ENCODE measurements around the gene TULP4. TPM values are rescaled to one million over a fixed set of nuclear protein-coding genes. Genes with fewer than 3 reads are reported as not detected.

Gene TULP4
- total RNA-seq, 1 experiment from 2014 or later: 52.8 TPM

DNA sequence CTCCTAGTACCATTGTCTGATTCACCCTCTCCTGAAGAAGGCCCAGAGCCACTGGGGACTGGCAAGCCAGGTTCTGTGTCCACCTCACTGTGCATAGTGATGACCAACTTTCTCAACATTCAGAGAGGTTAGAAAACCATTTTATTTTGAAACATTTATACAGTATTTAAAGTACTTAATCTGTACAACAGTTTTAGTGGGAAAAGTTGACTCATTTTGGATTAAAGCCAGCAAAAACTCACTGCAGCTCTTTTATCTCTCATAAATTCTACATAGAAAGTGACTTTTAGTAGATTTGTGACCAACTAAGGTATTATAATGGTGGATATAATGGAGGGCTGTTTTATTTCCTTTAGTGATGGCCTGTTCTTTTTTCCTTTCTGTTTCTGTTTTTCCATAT, 9.7 kb downstream of the TULP4 start (continued):
- TF ChIP-seq, protein P1, sequence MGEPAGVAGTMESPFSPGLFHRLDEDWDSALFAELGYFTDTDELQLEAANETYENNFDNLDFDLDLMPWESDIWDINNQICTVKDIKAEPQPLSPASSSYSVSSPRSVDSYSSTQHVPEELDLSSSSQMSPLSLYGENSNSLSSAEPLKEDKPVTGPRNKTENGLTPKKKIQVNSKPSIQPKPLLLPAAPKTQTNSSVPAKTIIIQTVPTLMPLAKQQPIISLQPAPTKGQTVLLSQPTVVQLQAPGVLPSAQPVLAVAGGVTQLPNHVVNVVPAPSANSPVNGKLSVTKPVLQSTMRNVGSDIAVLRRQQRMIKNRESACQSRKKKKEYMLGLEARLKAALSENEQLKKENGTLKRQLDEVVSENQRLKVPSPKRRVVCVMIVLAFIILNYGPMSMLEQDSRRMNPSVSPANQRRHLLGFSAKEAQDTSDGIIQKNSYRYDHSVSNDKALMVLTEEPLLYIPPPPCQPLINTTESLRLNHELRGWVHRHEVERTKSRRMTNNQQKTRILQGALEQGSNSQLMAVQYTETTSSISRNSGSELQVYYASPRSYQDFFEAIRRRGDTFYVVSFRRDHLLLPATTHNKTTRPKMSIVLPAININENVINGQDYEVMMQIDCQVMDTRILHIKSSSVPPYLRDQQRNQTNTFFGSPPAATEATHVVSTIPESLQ (CRISPR knock-in tag; IDR thresholded peaks at IDR 0.05): no peak
- TF ChIP-seq MXD4 (CRISPR knock-in tag; IDR thresholded peaks at IDR 0.05; ENCODE audit: borderline replicate concordance) (no peak), ZNF423 (CRISPR knock-in tag; IDR thresholded peaks at IDR 0.05) (no peak), ZNF317 (CRISPR knock-in tag; IDR thresholded peaks at IDR 0.05; ENCODE audit: borderline replicate concordance, low read depth) (no peak), KAT7 (CRISPR knock-in tag; IDR thresholded peaks at IDR 0.05; ENCODE audit: borderline replicate concordance) (no peak), TEAD1 (CRISPR knock-in tag; IDR thresholded peaks at IDR 0.05) (no peak), ZNF121 (CRISPR knock-in tag; IDR thresholded peaks at IDR 0.05) (no peak), ZNF232 (CRISPR knock-in tag; IDR thresholded peaks at IDR 0.05) (no peak)
- TF ChIP-seq, protein P2, sequence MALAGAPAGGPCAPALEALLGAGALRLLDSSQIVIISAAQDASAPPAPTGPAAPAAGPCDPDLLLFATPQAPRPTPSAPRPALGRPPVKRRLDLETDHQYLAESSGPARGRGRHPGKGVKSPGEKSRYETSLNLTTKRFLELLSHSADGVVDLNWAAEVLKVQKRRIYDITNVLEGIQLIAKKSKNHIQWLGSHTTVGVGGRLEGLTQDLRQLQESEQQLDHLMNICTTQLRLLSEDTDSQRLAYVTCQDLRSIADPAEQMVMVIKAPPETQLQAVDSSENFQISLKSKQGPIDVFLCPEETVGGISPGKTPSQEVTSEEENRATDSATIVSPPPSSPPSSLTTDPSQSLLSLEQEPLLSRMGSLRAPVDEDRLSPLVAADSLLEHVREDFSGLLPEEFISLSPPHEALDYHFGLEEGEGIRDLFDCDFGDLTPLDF (CRISPR knock-in tag; IDR thresholded peaks at IDR 0.05): no peak

DNA sequence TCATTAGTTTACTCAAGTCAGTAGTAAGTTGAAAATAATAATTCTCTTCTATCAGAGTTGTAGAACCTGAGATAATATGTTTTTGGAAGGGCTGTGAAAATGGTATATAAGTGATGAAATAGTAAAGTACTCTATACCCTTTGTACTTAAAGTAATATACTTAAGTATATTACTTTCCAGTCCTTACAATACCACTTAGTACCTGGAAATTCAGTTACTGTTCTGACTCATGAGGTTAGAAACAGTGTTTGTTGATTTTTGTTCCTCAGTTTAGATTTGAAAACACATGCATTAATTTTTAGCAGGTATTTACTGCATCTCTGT, 10.1 kb downstream of the TULP4 start:
- peaks cover 12% of the 10 kb centered on the region for H3K36me3 Mint-ChIP-seq
- ATAC-seq: no peak
- CTCF ChIA-PET: no interaction called here
- no peak for DNase-seq (ENCODE audit: low spot score)
- peaks cover 7% of the 10 kb centered on the region for H3K9me3 Mint-ChIP-seq
- POLR2A ChIA-PET: no interaction called here
- H3K4me3 Mint-ChIP-seq: no peak overlapping the region
- H3K4me1 Mint-ChIP-seq: peaks cover 42% of the 10 kb centered on the region
- no peaks in the 10 kb centered on the region for H3K27me3 Mint-ChIP-seq (ENCODE audit: low read depth)
- no peak overlapping the region for H3K27ac Mint-ChIP-seq
- TF ChIP-seq ZBTB21 (CRISPR knock-in tag; IDR thresholded peaks at IDR 0.05; ENCODE audit: borderline replicate concordance) (no peak), RORB (CRISPR knock-in tag; IDR thresholded peaks at IDR 0.05) (no peak), ESRRA (CRISPR knock-in tag; IDR thresholded peaks at IDR 0.05; ENCODE audit: borderline replicate concordance) (no peak), ELF4 (CRISPR knock-in tag; IDR thresholded peaks at IDR 0.05; ENCODE audit: low read depth) (no peak), FOXP1 (CRISPR knock-in tag; IDR thresholded peaks at IDR 0.05; ENCODE audit: borderline replicate concordance) (no peak), NFATC4 (CRISPR knock-in tag; IDR thresholded peaks at IDR 0.05) (no peak)
- TF ChIP-seq, protein P3, sequence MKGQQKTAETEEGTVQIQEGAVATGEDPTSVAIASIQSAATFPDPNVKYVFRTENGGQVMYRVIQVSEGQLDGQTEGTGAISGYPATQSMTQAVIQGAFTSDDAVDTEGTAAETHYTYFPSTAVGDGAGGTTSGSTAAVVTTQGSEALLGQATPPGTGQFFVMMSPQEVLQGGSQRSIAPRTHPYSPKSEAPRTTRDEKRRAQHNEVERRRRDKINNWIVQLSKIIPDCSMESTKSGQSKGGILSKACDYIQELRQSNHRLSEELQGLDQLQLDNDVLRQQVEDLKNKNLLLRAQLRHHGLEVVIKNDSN (CRISPR knock-in tag; IDR thresholded peaks at IDR 0.05): no peak
- TF ChIP-seq, protein P4, sequence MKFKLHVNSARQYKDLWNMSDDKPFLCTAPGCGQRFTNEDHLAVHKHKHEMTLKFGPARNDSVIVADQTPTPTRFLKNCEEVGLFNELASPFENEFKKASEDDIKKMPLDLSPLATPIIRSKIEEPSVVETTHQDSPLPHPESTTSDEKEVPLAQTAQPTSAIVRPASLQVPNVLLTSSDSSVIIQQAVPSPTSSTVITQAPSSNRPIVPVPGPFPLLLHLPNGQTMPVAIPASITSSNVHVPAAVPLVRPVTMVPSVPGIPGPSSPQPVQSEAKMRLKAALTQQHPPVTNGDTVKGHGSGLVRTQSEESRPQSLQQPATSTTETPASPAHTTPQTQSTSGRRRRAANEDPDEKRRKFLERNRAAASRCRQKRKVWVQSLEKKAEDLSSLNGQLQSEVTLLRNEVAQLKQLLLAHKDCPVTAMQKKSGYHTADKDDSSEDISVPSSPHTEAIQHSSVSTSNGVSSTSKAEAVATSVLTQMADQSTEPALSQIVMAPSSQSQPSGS (CRISPR knock-in tag; IDR thresholded peaks at IDR 0.05; ENCODE audit: borderline replicate concordance, low read depth): no peak
- TF ChIP-seq, protein P5, sequence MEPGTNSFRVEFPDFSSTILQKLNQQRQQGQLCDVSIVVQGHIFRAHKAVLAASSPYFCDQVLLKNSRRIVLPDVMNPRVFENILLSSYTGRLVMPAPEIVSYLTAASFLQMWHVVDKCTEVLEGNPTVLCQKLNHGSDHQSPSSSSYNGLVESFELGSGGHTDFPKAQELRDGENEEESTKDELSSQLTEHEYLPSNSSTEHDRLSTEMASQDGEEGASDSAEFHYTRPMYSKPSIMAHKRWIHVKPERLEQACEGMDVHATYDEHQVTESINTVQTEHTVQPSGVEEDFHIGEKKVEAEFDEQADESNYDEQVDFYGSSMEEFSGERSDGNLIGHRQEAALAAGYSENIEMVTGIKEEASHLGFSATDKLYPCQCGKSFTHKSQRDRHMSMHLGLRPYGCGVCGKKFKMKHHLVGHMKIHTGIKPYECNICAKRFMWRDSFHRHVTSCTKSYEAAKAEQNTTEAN (CRISPR knock-in tag; IDR thresholded peaks at IDR 0.05): no peak
- TF ChIP-seq, protein P1 (CRISPR knock-in tag; IDR thresholded peaks at IDR 0.05): no peak
- TF ChIP-seq, protein P6, sequence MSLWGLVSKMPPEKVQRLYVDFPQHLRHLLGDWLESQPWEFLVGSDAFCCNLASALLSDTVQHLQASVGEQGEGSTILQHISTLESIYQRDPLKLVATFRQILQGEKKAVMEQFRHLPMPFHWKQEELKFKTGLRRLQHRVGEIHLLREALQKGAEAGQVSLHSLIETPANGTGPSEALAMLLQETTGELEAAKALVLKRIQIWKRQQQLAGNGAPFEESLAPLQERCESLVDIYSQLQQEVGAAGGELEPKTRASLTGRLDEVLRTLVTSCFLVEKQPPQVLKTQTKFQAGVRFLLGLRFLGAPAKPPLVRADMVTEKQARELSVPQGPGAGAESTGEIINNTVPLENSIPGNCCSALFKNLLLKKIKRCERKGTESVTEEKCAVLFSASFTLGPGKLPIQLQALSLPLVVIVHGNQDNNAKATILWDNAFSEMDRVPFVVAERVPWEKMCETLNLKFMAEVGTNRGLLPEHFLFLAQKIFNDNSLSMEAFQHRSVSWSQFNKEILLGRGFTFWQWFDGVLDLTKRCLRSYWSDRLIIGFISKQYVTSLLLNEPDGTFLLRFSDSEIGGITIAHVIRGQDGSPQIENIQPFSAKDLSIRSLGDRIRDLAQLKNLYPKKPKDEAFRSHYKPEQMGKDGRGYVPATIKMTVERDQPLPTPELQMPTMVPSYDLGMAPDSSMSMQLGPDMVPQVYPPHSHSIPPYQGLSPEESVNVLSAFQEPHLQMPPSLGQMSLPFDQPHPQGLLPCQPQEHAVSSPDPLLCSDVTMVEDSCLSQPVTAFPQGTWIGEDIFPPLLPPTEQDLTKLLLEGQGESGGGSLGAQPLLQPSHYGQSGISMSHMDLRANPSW (CRISPR knock-in tag; conservative IDR thresholded peaks at IDR 0.05; ENCODE audit: low read depth): no peak
- TF ChIP-seq, protein P7, sequence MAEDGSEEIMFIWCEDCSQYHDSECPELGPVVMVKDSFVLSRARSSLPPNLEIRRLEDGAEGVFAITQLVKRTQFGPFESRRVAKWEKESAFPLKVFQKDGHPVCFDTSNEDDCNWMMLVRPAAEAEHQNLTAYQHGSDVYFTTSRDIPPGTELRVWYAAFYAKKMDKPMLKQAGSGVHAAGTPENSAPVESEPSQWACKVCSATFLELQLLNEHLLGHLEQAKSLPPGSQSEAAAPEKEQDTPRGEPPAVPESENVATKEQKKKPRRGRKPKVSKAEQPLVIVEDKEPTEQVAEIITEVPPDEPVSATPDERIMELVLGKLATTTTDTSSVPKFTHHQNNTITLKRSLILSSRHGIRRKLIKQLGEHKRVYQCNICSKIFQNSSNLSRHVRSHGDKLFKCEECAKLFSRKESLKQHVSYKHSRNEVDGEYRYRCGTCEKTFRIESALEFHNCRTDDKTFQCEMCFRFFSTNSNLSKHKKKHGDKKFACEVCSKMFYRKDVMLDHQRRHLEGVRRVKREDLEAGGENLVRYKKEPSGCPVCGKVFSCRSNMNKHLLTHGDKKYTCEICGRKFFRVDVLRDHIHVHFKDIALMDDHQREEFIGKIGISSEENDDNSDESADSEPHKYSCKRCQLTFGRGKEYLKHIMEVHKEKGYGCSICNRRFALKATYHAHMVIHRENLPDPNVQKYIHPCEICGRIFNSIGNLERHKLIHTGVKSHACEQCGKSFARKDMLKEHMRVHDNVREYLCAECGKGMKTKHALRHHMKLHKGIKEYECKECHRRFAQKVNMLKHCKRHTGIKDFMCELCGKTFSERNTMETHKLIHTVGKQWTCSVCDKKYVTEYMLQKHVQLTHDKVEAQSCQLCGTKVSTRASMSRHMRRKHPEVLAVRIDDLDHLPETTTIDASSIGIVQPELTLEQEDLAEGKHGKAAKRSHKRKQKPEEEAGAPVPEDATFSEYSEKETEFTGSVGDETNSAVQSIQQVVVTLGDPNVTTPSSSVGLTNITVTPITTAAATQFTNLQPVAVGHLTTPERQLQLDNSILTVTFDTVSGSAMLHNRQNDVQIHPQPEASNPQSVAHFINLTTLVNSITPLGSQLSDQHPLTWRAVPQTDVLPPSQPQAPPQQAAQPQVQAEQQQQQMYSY (CRISPR knock-in tag; IDR thresholded peaks at IDR 0.05): no peak
- TF ChIP-seq, protein P8, sequence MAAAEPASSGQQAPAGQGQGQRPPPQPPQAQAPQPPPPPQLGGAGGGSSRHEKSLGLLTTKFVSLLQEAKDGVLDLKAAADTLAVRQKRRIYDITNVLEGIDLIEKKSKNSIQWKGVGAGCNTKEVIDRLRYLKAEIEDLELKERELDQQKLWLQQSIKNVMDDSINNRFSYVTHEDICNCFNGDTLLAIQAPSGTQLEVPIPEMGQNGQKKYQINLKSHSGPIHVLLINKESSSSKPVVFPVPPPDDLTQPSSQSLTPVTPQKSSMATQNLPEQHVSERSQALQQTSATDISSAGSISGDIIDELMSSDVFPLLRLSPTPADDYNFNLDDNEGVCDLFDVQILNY (CRISPR knock-in tag; IDR thresholded peaks at IDR 0.05): no peak
